D341Med (cell line): ENCODE measurements around the gene PHPT1.

Source experiments
- DNase-seq: peaks from one replicate; pipeline ENCODE4 v3.0.0; 2012; ENCODE audit warnings: low spot score

The PHPT1 gene

GRCh38 chr9:136847826-136848392 lies 1.3 kb upstream of the PHPT1 start:
- peak; percentile 78 for DNase-seq

GRCh38 chr9:136848393-136849037 lies 694 bp upstream of the PHPT1 start:
- DNase-seq = peak; percentile 79

GRCh38 chr9:136849960-136850865 lies 1.0 kb downstream of the PHPT1 start:
- DNase-seq = no peak

GRCh38 chr9:136850866-136851775 lies 1.9 kb downstream of the PHPT1 start:
- no peak for DNase-seq

GRCh38 chr9:136851941-136852663 lies 2.9 kb downstream of the PHPT1 start, which contains the start of gene MAMDC4:
Gene MAMDC4 (plus strand): TSS chr9:136852346. CDS start chr9:136852417, 71 bp downstream.
- no peak for DNase-seq

GRCh38 chr9:136852664-136853595 lies 3.7 kb downstream of the PHPT1 start:
- no peak for DNase-seq

- DNase-seq = no peak
Observed at GRCh38 chr9:136853596-136854112, 4.4 kb downstream of the PHPT1 start.

GRCh38 chr9:136854113-136854841 lies 5.1 kb downstream of the PHPT1 start:
- DNase-seq = no peak

- DNase-seq = no peak
Observed at GRCh38 chr9:136854842-136855460, 5.7 kb downstream of the PHPT1 start.

- DNase-seq = no peak
Observed at GRCh38 chr9:136855461-136856078, 6.4 kb downstream of the PHPT1 start.

GRCh38 chr9:136856079-136856476 lies 6.9 kb downstream of the PHPT1 start:
- no peak for DNase-seq

- DNase-seq = no peak
Observed at GRCh38 chr9:136856541-136857141, 7.4 kb downstream of the PHPT1 start.

- no peak for DNase-seq
Observed at GRCh38 chr9:136857166-136857565, 8.0 kb downstream of the PHPT1 start.

- DNase-seq = no peak
Observed at GRCh38 chr9:136857581-136858412, 8.6 kb downstream of the PHPT1 start.

- no peak for DNase-seq
Observed at GRCh38 chr9:136858452-136858843, 9.2 kb downstream of the PHPT1 start.

GRCh38 chr9:136858844-136859757 lies 9.9 kb downstream of the PHPT1 start:
- DNase-seq = no peak
